ENCODE measurements around the gene FLNB. TPM values are rescaled to one million over a fixed set of nuclear protein-coding genes. Genes with fewer than 3 reads are reported as not detected.

The FLNB gene, protein sequence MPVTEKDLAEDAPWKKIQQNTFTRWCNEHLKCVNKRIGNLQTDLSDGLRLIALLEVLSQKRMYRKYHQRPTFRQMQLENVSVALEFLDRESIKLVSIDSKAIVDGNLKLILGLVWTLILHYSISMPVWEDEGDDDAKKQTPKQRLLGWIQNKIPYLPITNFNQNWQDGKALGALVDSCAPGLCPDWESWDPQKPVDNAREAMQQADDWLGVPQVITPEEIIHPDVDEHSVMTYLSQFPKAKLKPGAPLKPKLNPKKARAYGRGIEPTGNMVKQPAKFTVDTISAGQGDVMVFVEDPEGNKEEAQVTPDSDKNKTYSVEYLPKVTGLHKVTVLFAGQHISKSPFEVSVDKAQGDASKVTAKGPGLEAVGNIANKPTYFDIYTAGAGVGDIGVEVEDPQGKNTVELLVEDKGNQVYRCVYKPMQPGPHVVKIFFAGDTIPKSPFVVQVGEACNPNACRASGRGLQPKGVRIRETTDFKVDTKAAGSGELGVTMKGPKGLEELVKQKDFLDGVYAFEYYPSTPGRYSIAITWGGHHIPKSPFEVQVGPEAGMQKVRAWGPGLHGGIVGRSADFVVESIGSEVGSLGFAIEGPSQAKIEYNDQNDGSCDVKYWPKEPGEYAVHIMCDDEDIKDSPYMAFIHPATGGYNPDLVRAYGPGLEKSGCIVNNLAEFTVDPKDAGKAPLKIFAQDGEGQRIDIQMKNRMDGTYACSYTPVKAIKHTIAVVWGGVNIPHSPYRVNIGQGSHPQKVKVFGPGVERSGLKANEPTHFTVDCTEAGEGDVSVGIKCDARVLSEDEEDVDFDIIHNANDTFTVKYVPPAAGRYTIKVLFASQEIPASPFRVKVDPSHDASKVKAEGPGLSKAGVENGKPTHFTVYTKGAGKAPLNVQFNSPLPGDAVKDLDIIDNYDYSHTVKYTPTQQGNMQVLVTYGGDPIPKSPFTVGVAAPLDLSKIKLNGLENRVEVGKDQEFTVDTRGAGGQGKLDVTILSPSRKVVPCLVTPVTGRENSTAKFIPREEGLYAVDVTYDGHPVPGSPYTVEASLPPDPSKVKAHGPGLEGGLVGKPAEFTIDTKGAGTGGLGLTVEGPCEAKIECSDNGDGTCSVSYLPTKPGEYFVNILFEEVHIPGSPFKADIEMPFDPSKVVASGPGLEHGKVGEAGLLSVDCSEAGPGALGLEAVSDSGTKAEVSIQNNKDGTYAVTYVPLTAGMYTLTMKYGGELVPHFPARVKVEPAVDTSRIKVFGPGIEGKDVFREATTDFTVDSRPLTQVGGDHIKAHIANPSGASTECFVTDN (N-terminal part only)
- total RNA-seq (2021) (107 to 127 TPM (median 107 TPM) in 3 replicates), Bru-seq, nascent RNA (percentile 76 among the genes with signal in this experiment)
- long read RNA-seq, experiment 1, full-length matches to known transcripts, result 61 of 230 reads
- long read RNA-seq, experiment 1, partial matches to known transcripts, result 143 of 230 reads
- long read RNA-seq, experiment 1, other reads (novel, unspliced or antisense), result 26 of 230 reads
- long read RNA-seq, experiment 2, full-length matches to known transcripts, result 13 of 142 reads
- long read RNA-seq, experiment 2, partial matches to known transcripts, result 94 of 142 reads
- long read RNA-seq, experiment 2, other reads (novel, unspliced or antisense), result 35 of 142 reads
- long read RNA-seq, experiment 3, partial matches to known transcripts, result 0 of 1 reads
- long read RNA-seq, experiment 3, other reads (novel, unspliced or antisense), result 1 of 1 reads

DNA sequence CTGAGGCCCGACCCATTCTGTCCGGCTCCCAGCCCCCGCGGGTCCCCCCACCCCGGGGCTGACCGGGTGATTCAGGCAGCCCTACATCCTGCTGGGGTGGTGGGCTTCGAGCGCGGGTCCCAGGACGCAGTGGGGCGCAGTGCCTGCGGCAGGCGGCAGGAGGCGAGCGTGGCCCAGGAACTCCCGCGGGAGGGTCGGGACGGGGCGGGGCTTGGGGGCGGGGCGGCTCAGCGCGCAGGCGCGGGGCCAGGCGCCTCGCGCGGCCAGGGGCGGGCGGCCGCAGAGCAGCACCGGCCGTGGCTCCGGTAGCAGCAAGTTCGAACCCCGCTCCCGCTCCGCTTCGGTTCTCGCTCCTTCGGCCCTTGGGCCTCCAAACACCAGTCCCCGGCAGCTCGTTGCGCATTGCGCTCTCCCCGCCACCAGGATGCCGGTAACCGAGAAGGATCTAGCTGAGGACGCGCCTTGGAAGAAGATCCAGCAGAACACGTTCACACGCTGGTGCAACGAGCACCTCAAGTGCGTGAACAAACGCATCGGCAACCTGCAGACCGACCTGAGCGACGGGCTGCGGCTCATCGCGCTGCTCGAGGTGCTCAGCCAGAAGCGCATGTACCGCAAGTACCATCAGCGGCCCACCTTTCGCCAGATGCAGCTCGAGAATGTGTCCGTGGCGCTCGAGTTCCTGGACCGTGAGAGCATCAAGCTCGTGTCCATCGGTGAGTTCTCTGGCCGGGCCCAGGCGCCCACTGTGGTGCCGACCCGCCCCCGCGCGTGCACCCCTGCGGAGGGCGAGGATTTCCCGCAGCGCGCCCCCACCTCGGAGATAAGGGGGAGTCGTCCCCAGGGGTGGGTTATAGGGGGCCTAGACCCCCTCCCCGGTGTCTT is at the start of gene FLNB:
FLNB (plus strand) TSS at position 282 of the 885 bp plus-strand sequence; CDS start at position 425, 143 bp downstream.
- POLR2A ChIA-PET, result interaction anchor here (0.6 to 2.1 kb wide), 6 partner anchors 11 to 164 kb away, joined by 3 to 19 read pairs (median 3); no protein-coding TSS in a partner anchor
- Mint-ChIP-seq H3K27me3 (ENCODE audit: low read depth) (no peaks in the 10 kb centered on the region), H3K9me3 (no peaks in the 10 kb centered on the region), H3K4me1 (peaks cover 42% of the 10 kb centered on the region), H3K36me3 (no peaks in the 10 kb centered on the region), H3K27ac (peak within 1 kb of the TSS; percentile 92), H3K4me3 (peak within 1 kb of the TSS; percentile 92)
- ATAC-seq, result peak; percentile 73
- peak; percentile 82 for DNase-seq (ENCODE audit: low spot score)
- CTCF ChIA-PET, result interaction anchor here (0.6 to 2.9 kb wide), 27 partner anchors 9 to 298 kb away, joined by 3 to 30 read pairs (median 5); partner anchors contain the start of genes HTD2 and RPP14
- TF ChIP-seq, protein P1, sequence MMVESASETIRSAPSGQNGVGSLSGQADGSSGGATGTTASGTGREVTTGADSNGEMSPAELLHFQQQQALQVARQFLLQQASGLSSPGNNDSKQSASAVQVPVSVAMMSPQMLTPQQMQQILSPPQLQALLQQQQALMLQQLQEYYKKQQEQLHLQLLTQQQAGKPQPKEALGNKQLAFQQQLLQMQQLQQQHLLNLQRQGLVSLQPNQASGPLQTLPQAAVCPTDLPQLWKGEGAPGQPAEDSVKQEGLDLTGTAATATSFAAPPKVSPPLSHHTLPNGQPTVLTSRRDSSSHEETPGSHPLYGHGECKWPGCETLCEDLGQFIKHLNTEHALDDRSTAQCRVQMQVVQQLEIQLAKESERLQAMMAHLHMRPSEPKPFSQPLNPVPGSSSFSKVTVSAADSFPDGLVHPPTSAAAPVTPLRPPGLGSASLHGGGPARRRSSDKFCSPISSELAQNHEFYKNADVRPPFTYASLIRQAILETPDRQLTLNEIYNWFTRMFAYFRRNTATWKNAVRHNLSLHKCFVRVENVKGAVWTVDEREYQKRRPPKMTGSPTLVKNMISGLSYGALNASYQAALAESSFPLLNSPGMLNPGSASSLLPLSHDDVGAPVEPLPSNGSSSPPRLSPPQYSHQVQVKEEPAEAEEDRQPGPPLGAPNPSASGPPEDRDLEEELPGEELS (CRISPR knock-in tag; IDR thresholded peaks at IDR 0.05), result peak; percentile 51
- TF ChIP-seq FOXK1 (CRISPR knock-in tag; IDR thresholded peaks at IDR 0.05) (peak; percentile 90; the same call in 1 of the 2 replicates), OVOL2 (CRISPR knock-in tag; IDR thresholded peaks at IDR 0.05; ENCODE audit: borderline replicate concordance) (no peak), MYBL2 (CRISPR knock-in tag; IDR thresholded peaks at IDR 0.05) (no peak), ZNF317 (CRISPR knock-in tag; IDR thresholded peaks at IDR 0.05; ENCODE audit: borderline replicate concordance, low read depth) (0 out of 2 replicates have a peak, but pooled peaks have one; percentile 49), ZNF138 (CRISPR knock-in tag; conservative IDR thresholded peaks at IDR 0.05) (peak; percentile 87; the same call in 1 of the 2 replicates), GRHL2 (CRISPR knock-in tag; IDR thresholded peaks at IDR 0.05; ENCODE audit: insufficient replicate concordance, severe bottlenecking) (no peak), EMX1 (CRISPR knock-in tag; IDR thresholded peaks at IDR 0.05) (no peak), KAT7 (CRISPR knock-in tag; IDR thresholded peaks at IDR 0.05; ENCODE audit: borderline replicate concordance) (no peak)
- TF ChIP-seq, protein P2, sequence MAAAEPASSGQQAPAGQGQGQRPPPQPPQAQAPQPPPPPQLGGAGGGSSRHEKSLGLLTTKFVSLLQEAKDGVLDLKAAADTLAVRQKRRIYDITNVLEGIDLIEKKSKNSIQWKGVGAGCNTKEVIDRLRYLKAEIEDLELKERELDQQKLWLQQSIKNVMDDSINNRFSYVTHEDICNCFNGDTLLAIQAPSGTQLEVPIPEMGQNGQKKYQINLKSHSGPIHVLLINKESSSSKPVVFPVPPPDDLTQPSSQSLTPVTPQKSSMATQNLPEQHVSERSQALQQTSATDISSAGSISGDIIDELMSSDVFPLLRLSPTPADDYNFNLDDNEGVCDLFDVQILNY (CRISPR knock-in tag; IDR thresholded peaks at IDR 0.05), result peak; percentile 33; the same call in 1 of the 2 replicates
- TF ChIP-seq, protein P3, sequence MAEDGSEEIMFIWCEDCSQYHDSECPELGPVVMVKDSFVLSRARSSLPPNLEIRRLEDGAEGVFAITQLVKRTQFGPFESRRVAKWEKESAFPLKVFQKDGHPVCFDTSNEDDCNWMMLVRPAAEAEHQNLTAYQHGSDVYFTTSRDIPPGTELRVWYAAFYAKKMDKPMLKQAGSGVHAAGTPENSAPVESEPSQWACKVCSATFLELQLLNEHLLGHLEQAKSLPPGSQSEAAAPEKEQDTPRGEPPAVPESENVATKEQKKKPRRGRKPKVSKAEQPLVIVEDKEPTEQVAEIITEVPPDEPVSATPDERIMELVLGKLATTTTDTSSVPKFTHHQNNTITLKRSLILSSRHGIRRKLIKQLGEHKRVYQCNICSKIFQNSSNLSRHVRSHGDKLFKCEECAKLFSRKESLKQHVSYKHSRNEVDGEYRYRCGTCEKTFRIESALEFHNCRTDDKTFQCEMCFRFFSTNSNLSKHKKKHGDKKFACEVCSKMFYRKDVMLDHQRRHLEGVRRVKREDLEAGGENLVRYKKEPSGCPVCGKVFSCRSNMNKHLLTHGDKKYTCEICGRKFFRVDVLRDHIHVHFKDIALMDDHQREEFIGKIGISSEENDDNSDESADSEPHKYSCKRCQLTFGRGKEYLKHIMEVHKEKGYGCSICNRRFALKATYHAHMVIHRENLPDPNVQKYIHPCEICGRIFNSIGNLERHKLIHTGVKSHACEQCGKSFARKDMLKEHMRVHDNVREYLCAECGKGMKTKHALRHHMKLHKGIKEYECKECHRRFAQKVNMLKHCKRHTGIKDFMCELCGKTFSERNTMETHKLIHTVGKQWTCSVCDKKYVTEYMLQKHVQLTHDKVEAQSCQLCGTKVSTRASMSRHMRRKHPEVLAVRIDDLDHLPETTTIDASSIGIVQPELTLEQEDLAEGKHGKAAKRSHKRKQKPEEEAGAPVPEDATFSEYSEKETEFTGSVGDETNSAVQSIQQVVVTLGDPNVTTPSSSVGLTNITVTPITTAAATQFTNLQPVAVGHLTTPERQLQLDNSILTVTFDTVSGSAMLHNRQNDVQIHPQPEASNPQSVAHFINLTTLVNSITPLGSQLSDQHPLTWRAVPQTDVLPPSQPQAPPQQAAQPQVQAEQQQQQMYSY (CRISPR knock-in tag; IDR thresholded peaks at IDR 0.05), result 0 out of 2 replicates have a peak, but pooled peaks have one; percentile 21
- TF ChIP-seq, protein P4, sequence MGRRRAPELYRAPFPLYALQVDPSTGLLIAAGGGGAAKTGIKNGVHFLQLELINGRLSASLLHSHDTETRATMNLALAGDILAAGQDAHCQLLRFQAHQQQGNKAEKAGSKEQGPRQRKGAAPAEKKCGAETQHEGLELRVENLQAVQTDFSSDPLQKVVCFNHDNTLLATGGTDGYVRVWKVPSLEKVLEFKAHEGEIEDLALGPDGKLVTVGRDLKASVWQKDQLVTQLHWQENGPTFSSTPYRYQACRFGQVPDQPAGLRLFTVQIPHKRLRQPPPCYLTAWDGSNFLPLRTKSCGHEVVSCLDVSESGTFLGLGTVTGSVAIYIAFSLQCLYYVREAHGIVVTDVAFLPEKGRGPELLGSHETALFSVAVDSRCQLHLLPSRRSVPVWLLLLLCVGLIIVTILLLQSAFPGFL (CRISPR knock-in tag; IDR thresholded peaks at IDR 0.05; ENCODE audit: borderline replicate concordance), result no peak
- TF ChIP-seq, protein P5, sequence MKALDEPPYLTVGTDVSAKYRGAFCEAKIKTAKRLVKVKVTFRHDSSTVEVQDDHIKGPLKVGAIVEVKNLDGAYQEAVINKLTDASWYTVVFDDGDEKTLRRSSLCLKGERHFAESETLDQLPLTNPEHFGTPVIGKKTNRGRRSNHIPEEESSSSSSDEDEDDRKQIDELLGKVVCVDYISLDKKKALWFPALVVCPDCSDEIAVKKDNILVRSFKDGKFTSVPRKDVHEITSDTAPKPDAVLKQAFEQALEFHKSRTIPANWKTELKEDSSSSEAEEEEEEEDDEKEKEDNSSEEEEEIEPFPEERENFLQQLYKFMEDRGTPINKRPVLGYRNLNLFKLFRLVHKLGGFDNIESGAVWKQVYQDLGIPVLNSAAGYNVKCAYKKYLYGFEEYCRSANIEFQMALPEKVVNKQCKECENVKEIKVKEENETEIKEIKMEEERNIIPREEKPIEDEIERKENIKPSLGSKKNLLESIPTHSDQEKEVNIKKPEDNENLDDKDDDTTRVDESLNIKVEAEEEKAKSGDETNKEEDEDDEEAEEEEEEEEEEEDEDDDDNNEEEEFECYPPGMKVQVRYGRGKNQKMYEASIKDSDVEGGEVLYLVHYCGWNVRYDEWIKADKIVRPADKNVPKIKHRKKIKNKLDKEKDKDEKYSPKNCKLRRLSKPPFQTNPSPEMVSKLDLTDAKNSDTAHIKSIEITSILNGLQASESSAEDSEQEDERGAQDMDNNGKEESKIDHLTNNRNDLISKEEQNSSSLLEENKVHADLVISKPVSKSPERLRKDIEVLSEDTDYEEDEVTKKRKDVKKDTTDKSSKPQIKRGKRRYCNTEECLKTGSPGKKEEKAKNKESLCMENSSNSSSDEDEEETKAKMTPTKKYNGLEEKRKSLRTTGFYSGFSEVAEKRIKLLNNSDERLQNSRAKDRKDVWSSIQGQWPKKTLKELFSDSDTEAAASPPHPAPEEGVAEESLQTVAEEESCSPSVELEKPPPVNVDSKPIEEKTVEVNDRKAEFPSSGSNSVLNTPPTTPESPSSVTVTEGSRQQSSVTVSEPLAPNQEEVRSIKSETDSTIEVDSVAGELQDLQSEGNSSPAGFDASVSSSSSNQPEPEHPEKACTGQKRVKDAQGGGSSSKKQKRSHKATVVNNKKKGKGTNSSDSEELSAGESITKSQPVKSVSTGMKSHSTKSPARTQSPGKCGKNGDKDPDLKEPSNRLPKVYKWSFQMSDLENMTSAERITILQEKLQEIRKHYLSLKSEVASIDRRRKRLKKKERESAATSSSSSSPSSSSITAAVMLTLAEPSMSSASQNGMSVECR (CRISPR knock-in tag; IDR thresholded peaks at IDR 0.05; ENCODE audit: borderline replicate concordance), result peak; percentile 78; the same call in 1 of the 2 replicates
- TF ChIP-seq, protein P6, sequence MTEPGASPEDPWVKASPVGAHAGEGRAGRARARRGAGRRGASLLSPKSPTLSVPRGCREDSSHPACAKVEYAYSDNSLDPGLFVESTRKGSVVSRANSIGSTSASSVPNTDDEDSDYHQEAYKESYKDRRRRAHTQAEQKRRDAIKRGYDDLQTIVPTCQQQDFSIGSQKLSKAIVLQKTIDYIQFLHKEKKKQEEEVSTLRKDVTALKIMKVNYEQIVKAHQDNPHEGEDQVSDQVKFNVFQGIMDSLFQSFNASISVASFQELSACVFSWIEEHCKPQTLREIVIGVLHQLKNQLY (CRISPR knock-in tag; IDR thresholded peaks at IDR 0.05), result 0 out of 2 replicates have a peak, but pooled peaks have one; percentile 75
